T47D (cell line): ENCODE results near the gene APOL5.

ENCODE experiments used
- DNase-seq, 2 experiments: peaks; one replicate each; pipeline versions ENCODE4 v3.0.0 to v3.0.0-alpha.2; 2011 to 2012; ENCODE audit warnings: low read depth in 1 of 2, low spot score in 1 of 2
- JUND ChIP-seq: IDR thresholded peaks from 2 replicates; pipeline ENCODE4 v1.6.1; 2012; ENCODE audit warnings: low read depth
- in situ Hi-C: cut with HindIII; loops from 2 replicates; pipeline ENCODE4 v1.10.0; 2016; ENCODE audit warnings: low sequenced_read_pairs, low pct_unique_long_range_greater_than_20kb

Gene APOL5

DNA sequence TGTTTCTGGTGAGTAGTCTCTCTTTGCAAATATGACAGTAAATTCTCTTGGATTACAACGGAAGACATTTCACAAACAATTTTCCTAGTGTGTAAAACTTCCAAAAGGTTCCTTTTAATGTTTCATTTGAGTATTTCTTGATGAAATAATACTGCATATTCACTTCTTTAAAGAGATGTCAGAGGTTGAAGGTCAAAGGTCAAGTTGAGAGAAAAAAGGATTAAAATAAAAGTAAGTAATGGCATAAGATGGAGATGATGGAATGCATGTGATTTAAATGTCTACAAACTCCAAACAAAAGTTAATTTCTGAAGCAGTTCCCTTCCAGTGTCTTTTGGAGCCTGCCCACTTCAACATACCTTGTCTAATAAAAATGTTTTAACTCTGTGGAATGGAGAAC lies 40.7 kb downstream of the APOL5 start:
- in situ Hi-C loops = no loop called here
- no peak for TF ChIP-seq JUND
- no peak for DNase-seq

DNA sequence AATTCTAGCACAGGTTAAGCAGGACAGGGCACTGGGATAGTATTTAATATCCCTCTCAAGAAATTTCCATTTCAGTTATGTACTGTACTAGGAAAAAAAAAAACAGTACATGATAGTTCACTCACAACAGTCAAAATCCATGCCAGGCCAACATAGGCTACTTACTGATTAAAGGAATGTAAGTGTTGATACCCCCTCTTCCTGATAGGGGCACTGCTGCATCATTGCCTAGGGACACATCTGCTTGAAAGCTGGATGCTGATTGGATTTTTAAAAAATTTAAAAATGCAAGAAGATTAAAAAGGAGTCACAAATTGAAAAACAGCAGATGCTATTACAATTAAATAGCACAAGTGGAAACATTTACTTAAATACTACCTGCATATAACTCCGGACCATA lies 43.4 kb downstream of the APOL5 start:
- TF ChIP-seq JUND = no peak
- no peak for DNase-seq
- in situ Hi-C loops = no loop called here

DNA sequence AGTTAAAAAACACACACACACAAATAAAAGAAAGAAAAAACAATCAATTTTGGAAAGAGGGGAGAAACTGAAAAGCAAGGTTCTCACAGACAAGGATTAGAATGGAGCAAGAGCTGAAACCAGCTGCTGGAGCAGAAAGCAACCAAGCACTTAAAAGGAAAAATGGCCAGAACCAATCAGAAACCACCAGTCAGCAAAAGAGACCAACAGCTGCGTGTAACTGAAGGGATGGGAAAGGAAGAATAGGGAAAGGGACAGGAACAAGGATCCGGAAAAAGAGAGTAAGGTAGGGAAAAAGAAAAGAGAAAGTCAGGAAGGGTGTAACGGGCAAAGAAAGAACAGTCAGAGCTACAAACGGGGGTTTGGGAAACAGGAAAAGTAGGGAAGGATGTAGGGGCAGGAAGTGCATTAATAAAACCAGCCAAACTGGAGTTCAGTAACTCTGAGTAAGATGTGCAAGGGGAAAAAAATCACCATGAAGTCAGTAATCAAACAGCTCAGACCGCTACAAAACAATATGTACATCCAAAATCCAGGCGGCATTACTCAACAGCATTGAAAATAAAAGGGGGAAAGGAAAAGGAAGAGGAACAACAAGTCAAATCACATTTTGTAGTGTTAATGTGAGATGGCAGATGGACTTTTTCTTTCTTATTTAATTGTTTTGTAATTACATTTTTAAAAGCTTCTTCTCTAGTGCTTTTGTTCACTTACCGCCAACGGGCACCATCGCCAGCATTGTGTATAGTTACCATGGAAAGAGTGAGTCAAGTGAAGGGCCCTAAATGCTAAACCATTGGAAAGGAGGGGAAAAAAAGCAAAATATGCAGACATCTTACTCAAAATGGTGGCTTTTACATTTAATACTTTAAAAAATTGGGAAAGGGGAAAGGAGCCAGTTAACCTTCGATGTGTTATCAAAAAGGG lies 49.2 kb downstream of the APOL5 start:
- in situ Hi-C loops = no loop called here
- TF ChIP-seq JUND = no peak
- DNase-seq = no peak

DNA sequence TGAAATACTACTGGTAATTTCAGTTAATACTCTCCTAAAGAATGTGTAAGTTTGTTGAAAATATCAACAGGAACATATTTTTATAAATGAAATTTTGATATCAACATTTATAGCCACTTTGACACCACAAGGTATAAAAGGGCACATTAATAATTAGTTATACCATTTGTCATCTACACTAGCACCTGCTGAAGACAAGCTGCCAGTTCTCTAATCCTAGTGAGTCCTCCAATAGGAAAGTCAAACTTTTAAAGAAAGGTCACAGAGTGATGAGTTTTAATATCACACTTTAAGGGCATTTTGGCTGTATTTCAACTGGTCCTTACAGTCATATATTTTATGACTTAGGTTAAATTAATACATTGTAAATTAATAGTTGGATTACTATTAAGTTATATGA lies 52.3 kb downstream of the APOL5 start:
- in situ Hi-C loops = no loop called here
- DNase-seq = no peak
- TF ChIP-seq JUND = no peak

DNA sequence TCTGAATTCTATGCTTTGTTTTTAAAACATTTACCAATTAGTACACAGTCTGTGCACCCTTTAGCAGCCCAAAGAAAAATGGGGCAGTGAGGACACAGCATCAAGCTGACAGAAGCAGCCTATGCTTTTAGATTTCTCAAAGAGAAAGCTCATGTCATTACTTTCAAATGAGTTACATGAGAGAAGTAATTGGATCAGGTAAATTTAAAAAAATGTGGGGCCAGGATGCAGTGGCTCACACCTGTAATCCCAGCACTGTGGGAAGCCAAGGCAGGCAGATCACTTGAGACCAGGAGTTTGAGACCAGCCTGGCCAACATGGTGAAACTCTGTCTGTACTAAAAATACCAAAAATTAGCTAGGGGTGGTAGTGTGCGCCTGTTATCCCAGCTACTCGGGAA lies 57.7 kb downstream of the APOL5 start:
- DNase-seq = no peak
- no peak for TF ChIP-seq JUND
- in situ Hi-C loops = no loop called here

DNA sequence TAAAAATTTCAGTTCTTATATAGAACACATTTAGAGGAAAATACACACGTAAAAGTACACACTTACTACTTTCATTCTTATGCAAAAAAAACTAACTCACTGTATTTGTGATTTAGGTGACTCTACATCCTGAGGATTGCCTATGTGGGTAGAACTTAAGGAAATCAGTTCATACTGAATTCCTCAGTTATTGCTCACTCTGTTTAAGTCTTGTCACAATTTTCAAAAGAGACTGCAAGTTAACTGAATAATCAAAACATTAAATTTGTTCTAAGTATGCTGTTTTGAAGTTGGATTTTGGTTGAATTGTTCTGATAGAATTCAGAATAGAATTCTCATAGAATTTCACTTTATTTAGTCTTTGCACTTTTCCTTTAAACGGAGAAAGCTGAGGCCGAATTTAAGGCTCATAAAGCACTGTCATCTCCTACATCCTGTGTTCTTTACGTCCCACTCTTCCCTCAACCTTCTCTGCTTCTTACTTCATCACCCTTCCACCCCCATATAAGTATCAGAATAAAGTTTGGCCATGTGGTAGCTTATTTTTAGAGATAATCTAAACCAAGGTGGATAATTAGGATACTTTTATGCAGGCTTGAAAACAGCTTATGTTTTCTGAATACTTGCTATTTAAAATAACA lies 59.8 kb downstream of the APOL5 start:
- in situ Hi-C loops = no loop called here

More for the DNA sequence above, 59.8 kb downstream of the APOL5 start:
- TF ChIP-seq JUND = no peak
- DNase-seq = no peak
